ENCODE data around the gene CST3. TPM values are rescaled to one million over a fixed set of nuclear protein-coding genes. Genes with fewer than 3 reads are reported as not detected.
A peak's percentile ranks its signal among the peaks of the same experiment; 100 is the strongest.

Gene CST3
- polyA plus RNA-seq, 1 donor (not counting 4 experiments of a cell fraction or from before 2014, with no cell fraction given): 194 TPM

DNA sequence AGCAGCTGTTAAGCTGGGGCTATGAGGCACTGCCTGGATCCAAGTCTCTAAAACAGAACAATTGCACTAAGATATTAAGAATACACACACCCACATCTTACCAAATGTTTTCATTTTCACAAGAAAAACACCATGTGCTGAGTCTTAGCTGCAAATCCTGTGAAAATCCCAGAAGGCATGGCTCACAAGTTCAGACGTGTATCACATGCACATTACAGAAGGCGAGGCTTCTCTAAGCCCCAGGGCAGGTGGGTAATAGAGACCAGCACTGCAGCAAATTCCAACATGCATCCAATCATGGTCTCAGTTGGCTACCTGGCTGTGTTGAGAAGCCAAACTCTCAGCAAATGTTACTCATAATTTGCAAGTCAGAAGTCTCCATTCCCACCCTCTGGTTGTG, 16.2 kb upstream of the CST3 start:
- H3K27ac ChIP-seq (ENCODE audit: control insufficient read depth, insufficient read depth, low read length): no peak overlapping the region
- DNase-seq (ENCODE audit: low read depth, low spot score): no peak

DNA sequence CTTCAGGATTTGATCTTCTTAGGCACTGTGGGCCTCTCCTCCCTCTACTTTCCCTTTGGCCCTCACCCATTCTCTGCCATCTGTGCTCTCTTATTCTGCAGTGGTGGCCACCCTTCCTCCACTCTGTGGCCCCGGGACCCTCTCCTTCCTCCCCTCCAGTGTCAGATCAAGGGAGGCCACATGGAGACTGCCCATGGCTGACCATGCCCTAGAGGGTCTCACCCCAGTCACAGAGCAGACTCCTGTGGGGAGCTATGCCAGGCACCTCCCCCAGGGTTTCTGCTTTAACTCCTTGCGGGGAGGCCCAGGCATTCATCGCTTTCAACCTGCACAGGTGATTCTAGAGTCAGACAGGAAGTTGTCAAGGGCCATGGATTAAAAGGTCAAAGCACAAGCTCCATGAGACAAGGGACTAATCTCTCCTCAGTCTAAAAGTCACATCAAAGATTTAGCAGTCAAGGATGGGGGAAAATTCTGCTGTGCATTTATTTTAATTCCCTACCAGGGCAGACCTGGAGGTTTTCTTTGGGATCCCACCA, 15.7 kb upstream of the CST3 start:
- Histone ChIP-seq H3K27ac (ENCODE audit: control insufficient read depth, insufficient read depth, low read length) (no peak overlapping the region), H3K4me1 (ENCODE audit: control insufficient read depth, extremely low read depth, insufficient read depth, low read length) (peaks cover 8% of the 10 kb centered on the region)
- dilution Hi-C loops (cut with MboI; ENCODE audit: extremely low pct_ligation_motif_present, low sequenced_read_pairs): no loop called here

More for the DNA sequence above, 16.2 kb upstream of the CST3 start:
- H3K36me3 ChIP-seq (ENCODE audit: control insufficient read depth in 2 of 2, extremely low read depth in 1 of 2, insufficient read depth in 2 of 2, low read length in 2 of 2): no peaks in the 10 kb centered on the region
- peak; percentile 17 for FAIRE-seq
- no peaks in the 10 kb centered on the region for H4K20me1 ChIP-seq (ENCODE audit: control insufficient read depth, extremely low read depth, insufficient read depth, low read length)
- H3K4me1 ChIP-seq (ENCODE audit: control insufficient read depth, extremely low read depth, insufficient read depth, low read length): peaks cover 8% of the 10 kb centered on the region
- no peaks in the 10 kb centered on the region for H3K9me1 ChIP-seq (ENCODE audit: control insufficient read depth, extremely low read depth, insufficient read depth, low read length)
- dilution Hi-C loops (cut with MboI; ENCODE audit: extremely low pct_ligation_motif_present, low sequenced_read_pairs): no loop called here
- no peak overlapping the region for H2AFZ ChIP-seq (ENCODE audit: control insufficient read depth, low read length)
- no peaks in the 10 kb centered on the region for H3K79me2 ChIP-seq (ENCODE audit: control insufficient read depth, insufficient read depth, low read length)
- H3K9me3 ChIP-seq (ENCODE audit: control insufficient read depth, low read depth, low read length): no peaks in the 10 kb centered on the region
- TF ChIP-seq, protein P1, sequence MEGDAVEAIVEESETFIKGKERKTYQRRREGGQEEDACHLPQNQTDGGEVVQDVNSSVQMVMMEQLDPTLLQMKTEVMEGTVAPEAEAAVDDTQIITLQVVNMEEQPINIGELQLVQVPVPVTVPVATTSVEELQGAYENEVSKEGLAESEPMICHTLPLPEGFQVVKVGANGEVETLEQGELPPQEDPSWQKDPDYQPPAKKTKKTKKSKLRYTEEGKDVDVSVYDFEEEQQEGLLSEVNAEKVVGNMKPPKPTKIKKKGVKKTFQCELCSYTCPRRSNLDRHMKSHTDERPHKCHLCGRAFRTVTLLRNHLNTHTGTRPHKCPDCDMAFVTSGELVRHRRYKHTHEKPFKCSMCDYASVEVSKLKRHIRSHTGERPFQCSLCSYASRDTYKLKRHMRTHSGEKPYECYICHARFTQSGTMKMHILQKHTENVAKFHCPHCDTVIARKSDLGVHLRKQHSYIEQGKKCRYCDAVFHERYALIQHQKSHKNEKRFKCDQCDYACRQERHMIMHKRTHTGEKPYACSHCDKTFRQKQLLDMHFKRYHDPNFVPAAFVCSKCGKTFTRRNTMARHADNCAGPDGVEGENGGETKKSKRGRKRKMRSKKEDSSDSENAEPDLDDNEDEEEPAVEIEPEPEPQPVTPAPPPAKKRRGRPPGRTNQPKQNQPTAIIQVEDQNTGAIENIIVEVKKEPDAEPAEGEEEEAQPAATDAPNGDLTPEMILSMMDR (optimal IDR thresholded peaks at IDR 0.05 in 1 of 3, IDR thresholded peaks at IDR 0.05 in 1 of 3, conservative IDR thresholded peaks at IDR 0.05 in 1 of 3; ENCODE audit: extremely low read depth in 1 of 3, insufficient read depth in 2 of 3, low read length in 3 of 3): no peak
- TF ChIP-seq EZH2 (IDR thresholded peaks at IDR 0.05; ENCODE audit: low read length): no peak
- no peak overlapping the region for H3K4me2 ChIP-seq (ENCODE audit: control insufficient read depth, extremely low read depth, insufficient read depth, low read depth, low read length)
- H3K9ac ChIP-seq (ENCODE audit: control insufficient read depth, extremely low read depth, insufficient read depth, low read length): no peak overlapping the region
- H3K4me3 ChIP-seq (ENCODE audit: control insufficient read depth in 2 of 3, extremely low read depth in 1 of 3, insufficient read depth in 2 of 3, low read depth in 1 of 3, low read length in 3 of 3): no peak overlapping the region
- no peaks in the 10 kb centered on the region for H3K27me3 ChIP-seq (ENCODE audit: control insufficient read depth, extremely low read depth, insufficient read depth, low read length)

More for the DNA sequence above, 15.7 kb upstream of the CST3 start:
- no peaks in the 10 kb centered on the region for H3K9me3 ChIP-seq (ENCODE audit: control insufficient read depth, low read depth, low read length)
- FAIRE-seq: no peak
- no peak overlapping the region for H3K4me3 ChIP-seq (ENCODE audit: control insufficient read depth in 2 of 3, extremely low read depth in 1 of 3, insufficient read depth in 2 of 3, low read depth in 1 of 3, low read length in 3 of 3)
- no peaks in the 10 kb centered on the region for H3K9me1 ChIP-seq (ENCODE audit: control insufficient read depth, extremely low read depth, insufficient read depth, low read length)
- no peaks in the 10 kb centered on the region for H4K20me1 ChIP-seq (ENCODE audit: control insufficient read depth, extremely low read depth, insufficient read depth, low read length)
- no peaks in the 10 kb centered on the region for H3K27me3 ChIP-seq (ENCODE audit: control insufficient read depth, extremely low read depth, insufficient read depth, low read length)
- H3K36me3 ChIP-seq (ENCODE audit: control insufficient read depth in 2 of 2, extremely low read depth in 1 of 2, insufficient read depth in 2 of 2, low read length in 2 of 2): no peaks in the 10 kb centered on the region
- no peak overlapping the region for H3K4me2 ChIP-seq (ENCODE audit: control insufficient read depth, extremely low read depth, insufficient read depth, low read depth, low read length)
- H3K9ac ChIP-seq (ENCODE audit: control insufficient read depth, extremely low read depth, insufficient read depth, low read length): no peak overlapping the region
- no peaks in the 10 kb centered on the region for H3K79me2 ChIP-seq (ENCODE audit: control insufficient read depth, insufficient read depth, low read length)
- TF ChIP-seq, protein P1 (optimal IDR thresholded peaks at IDR 0.05 in 1 of 3, IDR thresholded peaks at IDR 0.05 in 1 of 3, conservative IDR thresholded peaks at IDR 0.05 in 1 of 3; ENCODE audit: extremely low read depth in 1 of 3, insufficient read depth in 2 of 3, low read length in 3 of 3): no peak
- TF ChIP-seq EZH2 (IDR thresholded peaks at IDR 0.05; ENCODE audit: low read length): no peak
- no peak overlapping the region for H2AFZ ChIP-seq (ENCODE audit: control insufficient read depth, low read length)
- DNase-seq (ENCODE audit: low read depth, low spot score): no peak
